Fibroblast of the aortic adventitia (primary cell): ENCODE data around the gene AKR1D1. TPM values are rescaled to one million over a fixed set of nuclear protein-coding genes. Genes with fewer than 3 reads are reported as not detected.
A peak's percentile ranks its signal among the peaks of the same experiment; 100 is the strongest.

Experiments
- DNase-seq: peaks from one replicate; pipeline ENCODE4 v3.0.0-alpha.2; 2010; ENCODE audit warnings: low read depth
- H3K4me3 ChIP-seq: 2 replicates; pipeline ENCODE4 v1.5.1; 2011; ENCODE audit warnings: low read depth, mild to moderate bottlenecking, control low read depth, low read length, moderate library complexity
- CTCF ChIP-seq: IDR thresholded peaks from 2 replicates; pipeline ENCODE4 v1.5.1; 2011; ENCODE audit warnings: mild to moderate bottlenecking, low read length, control low read depth, inconsistent platforms; ENCODE audit not compliant: insufficient read depth
- total RNA-seq: library from RNA; depleted of rRNA; stranded (reverse); fragments of >200 nt; gene quantifications from 2 replicates; pipeline ENCODE4 v1.2.3, GENCODE V29; 2012; ENCODE audit warnings: low replicate concordance

AKR1D1 gene
- total RNA-seq, 1 donor, result not detected

- DNase-seq, result no peak
- no peak overlapping the region for H3K4me3 ChIP-seq
- TF ChIP-seq CTCF, result no peak
Observed at GRCh38 chr7:138095972-138096935, 20.0 kb downstream of the AKR1D1 start.

GRCh38 chr7:138097064-138097741 is 20.9 kb downstream of the AKR1D1 start:
- no peak overlapping the region for H3K4me3 ChIP-seq
- DNase-seq, result peak; percentile 1
- no peak for TF ChIP-seq CTCF

- no peak for TF ChIP-seq CTCF
- no peak for DNase-seq
- no peak overlapping the region for H3K4me3 ChIP-seq
Observed at GRCh38 chr7:138099813-138100212, 23.6 kb downstream of the AKR1D1 start.

- no peak for DNase-seq
- no peak for TF ChIP-seq CTCF
- no peak overlapping the region for H3K4me3 ChIP-seq
Observed at GRCh38 chr7:138105221-138105620, 29.0 kb downstream of the AKR1D1 start.

- TF ChIP-seq CTCF, result no peak
- DNase-seq, result no peak
- no peak overlapping the region for H3K4me3 ChIP-seq
Observed at GRCh38 chr7:138115047-138115446, 38.8 kb downstream of the AKR1D1 start.

- peak; percentile 46 for DNase-seq
- H3K4me3 ChIP-seq, result no peak overlapping the region
- TF ChIP-seq CTCF, result no peak
Observed at GRCh38 chr7:138116141-138116540, 39.9 kb downstream of the AKR1D1 start.
